GM23338 (cell line): Measurements from ENCODE around the gene IL6ST. TPM values are rescaled to one million over a fixed set of nuclear protein-coding genes. Genes with fewer than 3 reads are reported as not detected.

Experiments used
- ATAC-seq: fragments of 200-7000 bp; cut with Tn5 transposase; 3 replicates; pipeline ENCODE4 v1.9.1; 2020
- DNase-seq: peaks from one replicate; pipeline ENCODE4 v3.0.0-alpha.2; 2015; ENCODE audit warnings: low spot score
- H2AFZ ChIP-seq: fragments of 200-600 bp; sonication (generic); 2 replicates; pipeline ENCODE4 v1.8.0; 2016; ENCODE audit warnings: antibody characterized with exemption, mild to moderate bottlenecking, moderate library complexity
- H3F3A ChIP-seq: fragments of 200-600 bp; sonication (generic); replicated peaks from 2 replicates; pipeline ENCODE4 v1.8.0; 2017; ENCODE audit warnings: antibody characterized with exemption, mixed run types, low read depth
- H3K27ac ChIP-seq: fragments of 200-600 bp; sonication (generic); 2 replicates; pipeline ENCODE4 v1.6.1; 2016; ENCODE audit warnings: low read depth
- H3K27me3 ChIP-seq: fragments of 200-600 bp; sonication (generic); 2 replicates; pipeline ENCODE4 v1.8.0; 2016; ENCODE audit warnings: mild to moderate bottlenecking, mixed run types, moderate library complexity; ENCODE audit not compliant: insufficient read depth
- H3K36me3 ChIP-seq: fragments of 200-600 bp; sonication (generic); 2 replicates; pipeline ENCODE4 v1.8.0; 2016; ENCODE audit warnings: mild to moderate bottlenecking; ENCODE audit not compliant: insufficient read depth
- H3K4me1 ChIP-seq: fragments of 200-600 bp; sonication (generic); 2 replicates; pipeline ENCODE4 v1.8.0; 2016; ENCODE audit warnings: mild to moderate bottlenecking, moderate library complexity; ENCODE audit not compliant: insufficient read depth
- H3K4me2 ChIP-seq: fragments of 200-600 bp; sonication (generic); 2 replicates; pipeline ENCODE4 v1.7.1; 2017; ENCODE audit warnings: mixed run types
- H3K4me3 ChIP-seq: fragments of 200-600 bp; sonication (generic); 2 replicates; pipeline ENCODE4 v1.6.1; 2016; ENCODE audit warnings: mixed run types
- H3K79me2 ChIP-seq: fragments of 200-600 bp; sonication (generic); replicated peaks from 2 replicates; pipeline ENCODE4 v1.8.0; 2017; ENCODE audit warnings: mild to moderate bottlenecking; ENCODE audit not compliant: insufficient read depth
- H3K9me2 ChIP-seq: fragments of 200-600 bp; sonication (generic); 2 replicates; pipeline ENCODE4 v1.8.0; 2017; ENCODE audit not compliant: insufficient read depth
- H4K20me1 ChIP-seq: fragments of 200-600 bp; sonication (generic); replicated peaks from 2 replicates; pipeline ENCODE4 v1.8.0; 2017; ENCODE audit warnings: mild to moderate bottlenecking; ENCODE audit not compliant: insufficient read depth
- H3K27ac Mint-ChIP-seq: 2 replicates; pipeline ENCODE4 v1.8.0; 2020; ENCODE audit warnings: inconsistent platforms, mild to moderate bottlenecking, moderate library complexity, mixed read lengths
- H3K27me3 Mint-ChIP-seq: 3 replicates; pipeline ENCODE4 v1.8.0; 2022; ENCODE audit warnings: low read depth, mild to moderate bottlenecking, moderate library complexity, mixed read lengths, inconsistent platforms; ENCODE audit not compliant: insufficient read depth, poor library complexity
- H3K36me3 Mint-ChIP-seq: 3 replicates; pipeline ENCODE4 v1.8.0; 2021; ENCODE audit warnings: low read depth, mild to moderate bottlenecking, inconsistent platforms, moderate library complexity, mixed read lengths
- H3K4me1 Mint-ChIP-seq: 3 replicates; pipeline ENCODE4 v1.8.0; 2020; ENCODE audit warnings: mild to moderate bottlenecking, inconsistent platforms, mixed read lengths
- H3K4me3 Mint-ChIP-seq: 3 replicates; pipeline ENCODE4 v1.8.0; 2021; ENCODE audit warnings: moderate library complexity, mild to moderate bottlenecking, inconsistent platforms, mixed read lengths
- H3K9me3 Mint-ChIP-seq: 3 replicates; pipeline ENCODE4 v1.8.0; 2020; ENCODE audit warnings: moderate library complexity, mild to moderate bottlenecking, inconsistent platforms, mixed read lengths
- CREB1 ChIP-seq: fragments of 250-450 bp; sonication (Bioruptor Pico); IDR thresholded peaks from 2 replicates; pipeline ENCODE4 v1.5.0; 2020; ENCODE audit warnings: low read depth, mild to moderate bottlenecking, moderate library complexity
- CTCF ChIP-seq, 2 experiments: fragments of 200-600 bp in 1 of 2; sonication (generic) in 1 of 2; conservative IDR thresholded peaks; 2 replicates each; pipeline versions ENCODE4 v1.5.1 to v1.6.1; 2016 to 2017; ENCODE audit warnings: antibody characterized with exemption in 2 of 2, low read depth in 2 of 2, mild to moderate bottlenecking in 2 of 2, moderate library complexity in 1 of 2
- EZH2 ChIP-seq: fragments of 200-600 bp; sonication (generic); IDR thresholded peaks from one replicate; pipeline ENCODE4 v1.8.0; 2017; ENCODE audit warnings: antibody characterized with exemption, mild to moderate bottlenecking, low read depth; ENCODE audit not compliant: unreplicated experiment
- JUNB ChIP-seq: IDR thresholded peaks from one replicate; pipeline ENCODE4 v1.6.1; 2016; ENCODE audit warnings: antibody characterized with exemption; ENCODE audit not compliant: unreplicated experiment
- NANOG ChIP-seq: IDR thresholded peaks from 2 replicates; pipeline ENCODE4 v1.6.1; 2016; ENCODE audit warnings: antibody characterized with exemption, borderline replicate concordance
- POLR2AphosphoS5 ChIP-seq: IDR thresholded peaks from 2 replicates; pipeline ENCODE4 v1.6.1; 2016; ENCODE audit warnings: antibody characterized with exemption, low read depth
- REST ChIP-seq: IDR thresholded peaks from one replicate; pipeline ENCODE4 v1.6.1; 2018; ENCODE audit warnings: antibody characterized with exemption; ENCODE audit not compliant: unreplicated experiment
- ZNF114 ChIP-seq: fragments of 250-450 bp; sonication (Bioruptor Pico); IDR thresholded peaks from 2 replicates; pipeline ENCODE4 v1.5.0; 2020; ENCODE audit warnings: mild to moderate bottlenecking, moderate library complexity
- ZNF331 ChIP-seq: fragments of 250-450 bp; sonication (Bioruptor Pico); IDR thresholded peaks from 2 replicates; pipeline ENCODE4 v1.5.0; 2020; ENCODE audit warnings: low read depth, mild to moderate bottlenecking, moderate library complexity
- ZNF462 ChIP-seq: fragments of 250-450 bp; sonication (Bioruptor Pico); IDR thresholded peaks from 2 replicates; pipeline ENCODE4 v1.5.0; 2020; ENCODE audit warnings: mild to moderate bottlenecking, moderate library complexity
- polyA plus RNA-seq: library from polyadenylated mRNA; unstranded; fragments of >200 nt; fragmentation: Nextera tagmentation; extraction: Ambion mirVana; gene quantifications from 2 replicates; pipeline ENCODE4 v1.2.1, GENCODE V29; 2016
- total RNA-seq: library from RNA; depleted of rRNA; stranded (reverse); fragments of >200 nt; shearing (Covaris generic); gene quantifications from 2 replicates; pipeline ENCODE4 v1.2.3, GENCODE V29; 2014

Gene IL6ST
- total and polyA plus RNA-seq, 2 experiments from 2014 or later, result 6.7 to 9.8 TPM

- no peak overlapping the region for H3K27ac Mint-ChIP-seq
- peaks cover 1% of the 10 kb centered on the region for H3K27me3 Mint-ChIP-seq
- DNase-seq (no peak), ATAC-seq (no peak)
- no peak for TF ChIP-seq CTCF (conservative IDR thresholded peaks at IDR 0.05; ENCODE audit: low read depth in 2 of 2)
- TF ChIP-seq NANOG, result no peak
- no peak for TF ChIP-seq ZNF331 (CRISPR knock-in tag)
- no peak for TF ChIP-seq CREB1 (CRISPR knock-in tag)
- H3K4me1 Mint-ChIP-seq, result no peaks in the 10 kb centered on the region
- Histone ChIP-seq H3K36me3 (no peaks in the 10 kb centered on the region), H3K4me3 (no peak overlapping the region), H3K27ac (no peak overlapping the region), H2AFZ (no peak overlapping the region), H3K4me1 (no peaks in the 10 kb centered on the region), H3F3A (no peaks in the 10 kb centered on the region), H3K79me2 (no peaks in the 10 kb centered on the region), H3K27me3 (no peaks in the 10 kb centered on the region), H3K4me2 (no peak overlapping the region), H4K20me1 (no peaks in the 10 kb centered on the region), H3K9me2 (no peaks in the 10 kb centered on the region)
- no peaks in the 10 kb centered on the region for H3K36me3 Mint-ChIP-seq
- H3K9me3 Mint-ChIP-seq, result no peaks in the 10 kb centered on the region
- H3K4me3 Mint-ChIP-seq, result no peak overlapping the region
Measured at GRCh38 chr5:55966284-55966683, 28.5 kb downstream of the IL6ST start.

- Histone ChIP-seq H3K36me3 (no peaks in the 10 kb centered on the region), H3K79me2 (no peaks in the 10 kb centered on the region), H3K9me2 (no peaks in the 10 kb centered on the region), H3K27me3 (no peaks in the 10 kb centered on the region), H2AFZ (no peak overlapping the region), H3K4me2 (no peak overlapping the region), H4K20me1 (no peaks in the 10 kb centered on the region), H3F3A (no peaks in the 10 kb centered on the region), H3K4me1 (no peaks in the 10 kb centered on the region), H3K4me3 (no peak overlapping the region), H3K27ac (no peak overlapping the region)
- H3K9me3 Mint-ChIP-seq, result no peaks in the 10 kb centered on the region
- no peak overlapping the region for H3K27ac Mint-ChIP-seq
- DNase-seq (no peak), ATAC-seq (no peak)
- no peaks in the 10 kb centered on the region for H3K36me3 Mint-ChIP-seq
- H3K4me3 Mint-ChIP-seq, result no peak overlapping the region
- peaks cover 1% of the 10 kb centered on the region for H3K27me3 Mint-ChIP-seq
- no peaks in the 10 kb centered on the region for H3K4me1 Mint-ChIP-seq
- no peak for TF ChIP-seq JUNB
- TF ChIP-seq EZH2, result no peak
- TF ChIP-seq REST, result no peak
- no peak for TF ChIP-seq ZNF331 (CRISPR knock-in tag)
- TF ChIP-seq ZNF114 (CRISPR knock-in tag), result no peak
- no peak for TF ChIP-seq ZNF462
- no peak for TF ChIP-seq POLR2AphosphoS5
Measured at GRCh38 chr5:55965525-55965924, 29.2 kb downstream of the IL6ST start.
